GM21390 (cell line): ENCODE results near the gene ZNF22.

Experiments used
- ATAC-seq: cut with Tn5 transposase; IDR thresholded peaks from one replicate; pipeline ENCODE4 v1.9.1; 2021; ENCODE audit not compliant: unreplicated experiment

Gene ZNF22

DNA sequence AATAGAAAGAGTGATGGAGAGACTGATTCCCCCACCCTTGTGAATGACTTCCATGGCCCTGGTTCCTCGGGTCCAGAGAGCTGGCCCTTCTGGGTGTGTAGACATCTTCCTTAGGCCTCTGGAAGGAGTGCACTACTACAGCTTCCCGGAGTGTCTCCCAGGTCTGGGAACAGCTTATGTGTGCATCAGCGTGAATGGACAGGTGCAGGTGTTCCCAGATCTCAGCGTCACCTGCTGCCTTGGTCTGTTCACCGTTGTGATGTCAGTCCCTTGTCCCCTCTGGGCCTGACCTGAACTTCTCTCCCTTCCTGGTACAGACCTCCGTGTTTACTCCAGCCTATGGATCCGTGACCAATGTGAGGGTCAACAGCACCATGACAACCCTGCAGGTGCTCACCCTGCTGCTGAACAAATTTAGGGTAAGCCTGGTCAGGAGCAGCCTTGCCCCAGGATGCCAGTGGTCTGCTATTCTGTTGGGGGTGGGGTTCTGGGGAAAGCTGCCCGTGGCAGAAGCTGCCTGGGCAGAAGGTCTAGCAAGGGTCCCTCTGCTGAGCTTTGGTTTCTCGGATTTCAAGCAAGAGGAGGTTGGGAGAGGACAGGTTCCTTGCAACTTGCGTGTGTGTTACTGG is 11.7 kb upstream of the ZNF22 start:
- no peak for ATAC-seq

DNA sequence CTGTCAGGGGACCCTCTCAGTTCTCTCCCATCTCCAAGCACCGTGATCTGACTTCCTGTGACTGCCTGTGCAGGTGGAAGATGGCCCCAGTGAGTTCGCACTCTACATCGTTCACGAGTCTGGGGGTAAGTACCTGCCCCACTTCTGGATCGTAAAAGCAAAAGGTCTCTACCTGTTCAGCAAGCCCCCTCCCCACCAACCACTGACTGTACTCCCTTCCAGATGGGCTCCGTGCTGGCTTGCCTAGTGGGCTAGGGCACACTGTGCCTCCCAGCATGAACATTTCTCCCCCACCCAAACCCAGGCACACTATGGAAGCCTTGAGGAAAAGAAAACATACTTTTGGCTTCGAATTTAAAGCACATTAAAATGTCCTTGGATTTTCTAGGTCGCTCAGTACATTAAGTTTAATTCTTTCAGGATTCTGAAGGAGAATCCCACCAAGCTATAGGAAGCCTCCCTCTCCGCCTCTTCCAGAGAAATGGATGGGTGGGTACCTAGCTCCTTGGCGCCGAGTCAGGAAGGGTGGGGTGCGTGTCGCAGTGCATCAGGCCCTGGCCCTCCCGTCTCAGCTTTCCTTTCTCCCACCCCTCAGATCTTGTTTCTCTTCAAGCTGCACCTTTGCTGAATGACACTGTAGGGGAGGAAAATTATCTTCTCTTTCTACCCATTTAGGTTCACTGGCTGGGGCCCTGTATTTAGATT is 11.0 kb upstream of the ZNF22 start:
- no peak for ATAC-seq

DNA sequence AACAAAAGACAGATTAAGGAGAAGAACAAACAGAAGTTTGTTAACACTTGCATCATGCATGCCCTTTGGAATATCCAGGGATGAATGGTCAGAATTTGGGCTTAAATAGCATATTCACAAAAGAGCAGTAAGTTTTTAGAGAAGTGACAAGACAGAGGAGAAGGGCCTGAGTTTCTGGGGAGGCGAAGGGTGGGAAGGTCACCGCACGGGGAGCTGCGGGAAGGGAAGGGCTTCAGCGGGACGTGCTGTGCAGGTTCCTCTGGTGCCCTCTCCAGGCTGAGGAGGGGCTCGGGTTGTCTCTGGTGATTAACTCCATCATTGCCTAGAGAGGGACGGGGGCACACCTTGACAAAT is 10.4 kb upstream of the ZNF22 start:
- no peak for ATAC-seq

DNA sequence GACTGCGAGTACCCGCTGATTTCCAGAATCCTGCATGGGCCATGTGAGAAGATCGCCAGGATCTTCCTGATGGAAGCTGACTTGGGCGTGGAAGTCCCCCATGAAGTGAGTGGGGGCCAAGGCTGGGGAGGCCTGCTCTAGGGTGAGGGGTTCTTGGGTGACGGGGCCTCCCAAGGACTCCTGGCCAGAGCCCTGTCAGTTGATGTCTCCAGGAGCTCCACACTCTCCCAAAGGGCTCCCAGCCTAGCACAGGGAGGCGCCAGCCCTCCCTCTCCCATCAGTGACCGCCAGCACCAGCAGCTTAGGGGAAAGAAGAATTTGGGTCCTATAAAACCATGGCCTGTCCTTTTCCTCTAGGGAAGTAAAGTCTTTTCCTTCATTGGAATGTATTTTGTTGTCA is 9.8 kb upstream of the ZNF22 start:
- no peak for ATAC-seq

DNA sequence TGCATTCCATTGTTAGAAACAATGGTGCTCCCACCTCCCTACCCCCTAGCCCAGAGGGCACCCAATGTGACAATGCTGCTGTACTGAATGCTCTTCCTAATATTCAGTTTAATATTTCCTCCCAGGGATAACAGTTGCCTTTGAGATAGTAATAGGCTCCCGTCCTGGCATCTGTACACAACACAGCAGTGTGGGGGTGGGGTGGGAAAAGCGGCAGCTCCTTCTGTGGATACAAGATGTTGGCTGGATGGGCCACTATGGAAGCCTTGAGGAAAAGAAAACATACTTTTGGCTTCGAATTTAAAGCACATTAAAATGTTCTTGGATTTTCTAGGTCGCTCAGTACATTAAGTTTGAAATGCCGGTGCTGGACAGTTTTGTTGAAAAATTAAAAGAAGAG is 9.2 kb upstream of the ZNF22 start:
- no peak for ATAC-seq

DNA sequence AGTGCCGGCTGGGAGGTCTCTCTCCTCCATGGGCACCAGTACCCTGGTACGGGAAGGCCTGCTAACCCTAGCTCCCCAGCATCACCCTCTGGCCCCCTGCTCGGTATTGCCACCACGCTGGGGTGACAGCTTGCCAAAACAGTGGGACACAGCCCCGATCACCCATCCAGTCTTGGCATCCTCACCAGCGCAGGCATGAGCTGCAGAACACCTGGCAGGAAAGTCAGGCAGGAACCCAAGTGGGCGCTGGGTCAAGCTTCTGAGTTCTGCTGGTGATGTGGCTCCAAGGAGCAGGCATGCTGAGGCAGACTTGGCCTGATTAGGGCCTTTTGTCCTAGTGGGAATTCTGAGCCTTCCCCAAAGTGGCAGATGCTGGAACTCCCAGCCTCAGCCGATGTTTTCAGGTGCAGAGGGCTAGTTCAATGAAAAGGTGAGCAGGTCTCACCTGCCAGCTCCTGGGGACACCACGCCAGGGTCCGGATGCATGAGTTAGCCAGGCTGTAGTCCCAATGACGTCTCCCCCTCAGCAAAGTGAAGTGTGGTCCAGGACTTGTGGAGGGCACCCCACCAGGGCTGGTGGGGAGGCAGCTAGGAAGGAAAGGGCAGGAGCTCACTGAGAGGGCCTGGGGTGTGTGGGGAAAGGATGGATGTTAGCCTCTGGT is 8.5 kb upstream of the ZNF22 start:
- ATAC-seq: no peak

DNA sequence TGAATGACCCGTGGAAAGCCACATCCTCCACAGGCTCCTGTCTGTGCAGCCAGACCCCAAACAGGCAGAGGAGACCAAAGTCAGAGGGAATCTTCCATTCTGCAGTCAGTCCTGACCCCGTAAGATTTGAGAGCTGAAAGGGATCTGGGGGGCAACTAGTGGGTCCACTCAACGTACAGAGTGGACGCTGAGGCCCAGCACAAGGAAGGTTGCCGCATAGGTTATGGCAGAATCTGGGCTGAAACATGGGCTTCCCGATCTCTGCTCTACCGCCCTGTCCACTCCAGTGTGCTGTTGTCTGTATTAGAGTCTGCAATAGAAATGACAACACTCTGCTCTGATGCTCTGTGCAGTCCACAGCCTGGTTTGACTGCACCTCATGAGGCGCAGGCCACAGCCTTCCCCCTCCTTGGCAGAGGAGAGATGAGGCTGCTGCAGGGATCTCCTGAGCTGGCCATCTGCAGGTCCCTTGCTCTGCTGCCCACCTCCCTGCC is 7.9 kb upstream of the ZNF22 start:
- no peak for ATAC-seq

DNA sequence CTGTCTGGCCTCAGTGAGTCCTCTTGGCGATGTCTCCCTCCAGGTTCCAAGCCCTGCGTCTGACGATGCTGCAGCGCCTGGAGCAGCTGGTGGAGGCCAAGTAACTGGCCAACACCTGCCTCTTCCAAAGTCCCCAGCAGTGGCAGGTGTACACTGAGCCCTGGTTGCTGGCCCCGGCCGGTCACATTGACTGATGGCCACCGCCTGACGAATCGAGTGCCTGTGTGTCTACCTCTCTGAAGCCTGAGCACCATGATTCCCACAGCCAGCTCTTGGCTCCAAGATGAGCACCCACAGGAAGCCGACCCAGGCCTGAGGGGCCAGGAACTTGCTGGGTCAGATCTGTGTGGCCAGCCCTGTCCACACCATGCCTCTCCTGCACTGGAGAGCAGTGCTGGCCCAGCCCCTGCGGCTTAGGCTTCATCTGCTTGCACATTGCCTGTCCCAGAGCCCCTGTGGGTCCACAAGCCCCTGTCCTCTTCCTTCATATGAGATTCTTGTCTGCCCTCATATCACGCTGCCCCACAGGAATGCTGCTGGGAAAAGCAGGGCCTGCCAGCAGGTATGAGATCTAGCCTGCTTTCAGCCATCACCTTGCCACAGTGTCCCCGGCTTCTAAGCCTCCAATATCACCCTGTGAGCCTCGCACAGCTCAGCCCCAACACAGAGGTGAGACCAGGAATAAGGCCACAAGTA is 7.3 kb upstream of the ZNF22 start:
- ATAC-seq: no peak

DNA sequence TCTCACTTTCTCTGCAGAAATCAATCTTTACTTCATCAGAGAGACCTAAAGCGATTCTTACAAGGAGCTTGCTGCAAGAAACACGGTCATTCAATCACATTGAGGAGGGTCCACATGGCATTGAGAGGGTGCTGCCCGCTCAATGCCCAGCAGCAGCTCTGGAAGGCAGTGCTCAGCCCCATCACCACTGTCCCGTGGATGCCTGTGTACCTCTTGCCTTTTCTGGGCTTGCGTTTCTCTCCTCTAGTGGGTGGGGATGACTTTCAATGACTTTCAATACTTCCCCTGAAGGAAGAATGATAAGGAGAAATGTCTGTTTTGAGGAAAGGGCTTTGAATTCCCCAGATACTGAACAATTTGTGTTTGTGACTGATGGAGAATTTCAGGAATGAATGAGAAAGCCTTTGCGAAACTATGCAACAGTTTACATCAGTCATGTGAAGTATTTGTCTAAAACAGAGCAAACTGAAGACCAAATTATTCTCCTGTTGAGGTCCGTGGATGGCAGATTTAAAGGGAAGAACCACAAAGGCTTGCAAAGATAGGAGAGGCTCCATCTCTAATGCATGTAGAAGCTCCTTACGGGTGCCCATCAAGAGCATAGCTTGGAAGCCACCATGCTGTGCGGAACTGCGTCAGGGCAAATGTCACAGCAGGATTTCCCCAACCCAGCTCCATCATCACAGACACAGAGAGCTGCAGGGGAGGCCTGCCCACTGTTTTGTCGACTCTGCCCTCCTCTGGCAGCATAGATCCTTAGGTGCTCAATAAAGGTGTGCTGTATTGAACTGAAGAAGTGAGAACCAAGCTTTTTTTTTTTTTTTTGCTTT is 6.6 kb upstream of the ZNF22 start:
- ATAC-seq: no peak

DNA sequence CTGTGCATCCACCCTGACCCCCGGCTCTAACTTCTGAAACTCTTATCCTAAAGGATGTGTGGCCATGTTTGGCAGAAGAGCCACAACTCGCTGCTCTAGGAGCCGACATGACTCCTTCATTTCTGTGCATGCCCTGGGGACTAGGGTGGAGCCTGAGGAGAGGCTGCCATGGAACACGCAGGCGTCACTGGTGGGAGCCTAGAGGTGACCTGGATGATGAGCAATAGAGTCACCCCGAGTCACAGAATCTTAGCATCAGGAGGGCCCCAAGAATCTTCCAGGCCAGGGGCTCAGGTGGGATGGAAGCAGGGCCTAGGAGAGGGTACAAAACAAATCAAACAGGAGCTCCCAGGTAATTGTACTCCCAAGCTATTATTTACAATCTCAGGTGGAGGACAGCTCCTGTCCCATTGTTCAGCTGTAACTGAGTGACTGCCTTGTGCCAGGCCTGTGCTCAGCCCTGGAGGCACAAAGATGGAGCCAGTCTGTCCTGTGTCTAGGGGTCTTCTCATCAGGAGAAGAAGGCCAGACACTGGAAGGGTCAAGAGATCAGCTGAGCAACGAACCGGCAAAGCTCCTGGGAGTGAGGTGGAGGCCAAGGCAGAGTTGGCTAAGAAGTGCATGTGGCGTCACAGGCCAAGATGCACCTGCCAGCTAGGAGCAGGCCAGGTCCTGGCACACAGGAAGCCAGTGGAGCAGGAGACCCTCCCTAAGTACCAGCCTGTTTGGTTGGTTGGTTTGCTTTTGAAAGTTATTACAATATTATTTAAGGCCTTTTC is 5.8 kb upstream of the ZNF22 start:
- no peak for ATAC-seq

DNA sequence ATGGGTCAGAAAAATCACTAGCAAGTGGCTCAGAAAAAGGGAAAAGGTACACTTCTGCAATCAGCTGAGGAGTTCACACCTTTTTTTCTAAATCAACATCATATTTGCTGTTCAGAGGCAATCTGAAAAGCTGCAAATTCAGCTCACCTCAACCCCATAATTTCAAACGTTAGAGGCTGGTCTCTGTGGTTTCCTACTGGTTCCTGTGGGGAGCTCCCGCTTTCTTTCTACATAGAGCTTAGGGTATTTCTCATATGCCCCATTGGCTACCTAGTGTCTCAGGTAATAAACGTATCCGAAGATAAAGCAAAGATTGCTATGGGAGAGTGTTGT is 5.2 kb upstream of the ZNF22 start:
- ATAC-seq: no peak

DNA sequence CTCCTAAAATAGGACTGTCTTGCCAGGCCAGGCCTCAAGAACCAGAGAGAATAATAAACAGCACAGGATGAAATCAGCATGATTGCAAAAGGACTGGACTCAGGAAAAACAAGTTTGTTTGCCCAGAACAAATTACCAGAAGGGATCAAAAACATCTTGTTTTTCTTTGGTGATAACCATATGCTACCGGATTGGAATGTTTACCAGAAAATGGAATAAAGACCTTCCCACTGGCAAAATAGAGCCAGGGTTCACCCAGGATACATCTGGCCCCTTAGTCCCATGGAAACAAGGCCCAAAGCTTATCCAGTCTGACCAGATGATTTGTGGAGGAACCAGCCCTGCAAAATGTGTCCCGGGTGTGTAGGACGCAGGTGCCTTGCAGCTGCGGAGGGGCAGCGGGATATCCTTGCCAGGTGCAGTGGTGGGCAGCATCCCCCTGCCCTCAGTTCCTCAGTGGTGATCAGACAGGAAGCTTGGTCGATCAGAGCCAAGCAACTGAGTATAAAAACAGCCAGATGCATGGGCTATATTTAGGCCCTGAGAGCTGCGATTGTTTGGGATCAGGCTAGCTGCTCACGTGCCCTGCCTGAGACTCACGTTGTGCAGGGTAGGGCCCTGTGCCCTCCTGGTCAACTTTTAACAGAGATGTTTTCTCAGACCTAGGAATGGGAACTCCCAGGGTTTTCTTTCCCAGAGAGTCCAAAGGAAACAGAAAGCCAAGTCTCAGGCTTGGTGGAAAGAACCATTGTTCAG is 4.6 kb upstream of the ZNF22 start:
- ATAC-seq: no peak

DNA sequence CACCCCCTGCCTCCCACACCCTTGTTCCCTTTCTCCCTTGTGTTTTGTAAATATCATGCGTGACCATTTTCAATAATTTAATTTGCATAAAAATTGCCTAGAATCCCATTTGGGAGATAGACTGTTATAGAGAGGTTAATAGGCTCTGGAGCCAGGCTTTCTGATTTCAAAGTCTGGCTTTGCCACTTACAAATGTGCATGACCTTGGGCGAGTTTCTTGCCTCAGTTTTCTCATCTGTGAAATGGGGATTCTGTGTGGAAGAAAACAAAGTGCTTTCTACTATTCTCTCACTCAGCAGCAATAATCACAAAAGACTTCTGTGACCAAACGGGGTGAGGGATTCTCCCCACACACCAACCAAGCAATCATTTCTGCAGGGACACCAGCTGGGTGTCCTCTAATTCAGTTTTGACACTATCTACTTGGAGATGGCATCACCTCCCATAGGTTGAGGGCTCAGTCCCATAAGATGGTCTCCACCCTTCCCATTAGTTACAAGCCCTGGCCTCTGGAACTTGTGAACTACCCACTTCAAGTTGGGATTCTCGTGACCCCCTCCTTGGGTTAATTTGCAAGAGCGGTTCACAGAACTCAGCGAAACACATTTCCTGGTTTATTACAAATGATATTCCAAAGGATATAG is 3.5 kb upstream of the ZNF22 start:
- no peak for ATAC-seq

DNA sequence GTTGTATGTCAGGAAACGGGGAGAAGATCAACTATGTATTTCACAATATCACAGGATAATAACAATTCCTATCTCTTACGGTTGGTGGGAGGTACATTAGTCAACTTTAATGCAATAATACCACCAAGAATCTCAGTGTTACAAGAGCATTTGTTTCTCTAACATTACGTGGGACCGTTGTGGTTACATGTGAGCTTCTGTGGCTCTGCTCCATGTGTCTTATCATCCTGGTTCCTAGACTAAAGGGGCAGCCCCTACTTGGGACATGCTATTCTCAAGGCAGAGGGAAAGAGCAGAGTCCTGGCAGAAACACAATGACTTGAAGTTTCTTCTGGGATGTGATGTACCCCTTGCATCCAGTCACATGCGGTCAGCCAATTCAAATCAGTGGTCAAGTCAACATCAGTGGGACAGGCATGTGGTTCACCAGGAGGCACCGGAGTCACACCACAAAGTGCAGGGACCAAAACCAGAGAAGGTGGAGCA is 2.5 kb upstream of the ZNF22 start:
- no peak for ATAC-seq

DNA sequence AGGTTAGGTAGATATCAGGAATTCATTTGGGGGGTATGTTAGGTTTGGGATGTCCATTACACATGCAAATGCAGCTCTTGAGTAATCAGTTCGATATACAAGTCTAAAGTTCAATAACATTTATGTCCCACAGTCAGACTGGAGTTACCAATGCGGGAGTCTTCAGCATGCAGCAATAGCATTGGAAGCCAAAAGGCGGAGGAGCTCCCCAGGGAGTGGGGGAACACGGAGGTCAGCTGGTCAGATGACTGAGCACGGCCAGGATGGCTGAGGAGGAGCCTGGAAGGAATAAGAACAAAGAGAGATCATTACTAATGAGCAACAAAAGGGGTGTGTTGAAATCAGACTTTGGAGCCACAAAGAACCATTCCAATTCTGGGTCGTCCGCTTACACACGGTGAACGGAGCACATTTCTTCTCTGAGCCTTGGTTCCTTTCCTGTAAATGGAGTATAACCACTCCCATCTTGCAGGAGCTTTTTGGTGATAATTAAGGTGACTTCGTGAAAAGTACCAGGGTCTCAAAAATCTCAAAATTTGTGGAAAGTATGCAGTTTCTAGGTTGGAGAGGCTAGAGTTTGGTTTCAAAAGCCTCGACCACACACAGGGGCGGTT is 478 bp upstream of the ZNF22 start:
- ATAC-seq: no peak

DNA sequence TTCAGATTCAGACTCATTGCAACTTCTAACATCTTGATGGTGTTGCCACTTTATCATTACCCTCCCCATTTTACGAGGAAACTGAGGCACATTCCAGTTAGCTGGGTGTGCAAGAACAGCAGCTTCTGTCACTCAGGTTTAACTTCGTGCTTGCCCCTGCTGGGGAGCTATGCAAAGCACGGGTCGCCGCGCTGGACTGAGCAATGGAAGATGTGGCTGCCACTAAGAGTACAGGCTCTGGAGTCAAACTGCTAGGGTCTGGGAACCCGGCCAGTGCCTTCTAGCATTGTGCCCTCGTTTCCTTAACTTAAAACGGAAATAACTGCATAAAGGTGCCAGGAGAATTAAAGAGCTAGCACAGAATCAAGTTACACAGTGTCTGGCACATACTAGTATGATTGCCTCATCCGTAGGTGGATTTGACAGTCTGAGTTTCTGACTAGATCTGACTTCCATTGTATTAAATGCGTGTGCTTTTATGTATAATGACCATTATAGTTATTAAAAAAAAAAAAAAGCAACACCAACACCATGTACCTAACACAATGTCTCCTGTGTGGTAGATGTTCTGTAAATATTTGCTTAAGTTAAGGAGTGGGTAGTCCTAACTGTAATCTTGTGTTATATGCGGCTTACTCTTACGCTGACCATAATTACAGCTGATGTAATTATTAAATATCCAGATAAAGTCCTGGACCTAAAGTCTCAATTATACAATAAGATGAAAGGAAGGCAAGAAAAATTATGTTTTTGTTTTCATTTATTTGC is 842 bp downstream of the ZNF22 start:
- peak; percentile 77 for ATAC-seq

DNA sequence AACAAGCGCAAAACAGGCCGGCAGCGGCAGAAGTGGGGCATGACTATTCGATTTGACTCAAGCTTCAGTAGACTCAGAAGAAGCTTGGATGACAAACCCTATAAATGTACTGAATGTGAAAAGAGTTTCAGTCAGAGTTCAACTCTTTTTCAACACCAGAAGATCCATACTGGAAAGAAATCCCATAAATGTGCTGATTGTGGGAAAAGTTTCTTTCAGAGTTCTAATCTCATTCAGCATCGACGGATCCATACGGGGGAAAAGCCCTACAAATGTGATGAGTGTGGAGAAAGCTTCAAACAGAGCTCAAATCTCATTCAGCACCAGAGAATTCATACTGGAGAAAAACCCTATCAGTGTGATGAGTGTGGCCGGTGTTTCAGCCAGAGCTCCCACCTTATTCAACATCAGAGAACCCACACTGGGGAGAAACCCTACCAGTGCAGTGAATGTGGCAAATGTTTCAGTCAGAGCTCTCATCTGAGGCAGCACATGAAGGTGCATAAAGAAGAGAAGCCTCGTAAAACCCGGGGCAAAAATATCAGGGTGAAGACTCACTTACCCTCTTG is 2.8 kb downstream of the ZNF22 start:
- no peak for ATAC-seq
